Measurements from ENCODE around the gene COA4. TPM values are rescaled to one million over a fixed set of nuclear protein-coding genes. Genes with fewer than 3 reads are reported as not detected.

The COA4 gene
- total RNA-seq, result 113 and 147 TPM in 2 replicates
- 106 and 114 TPM in 2 replicates for polyA plus RNA-seq

GRCh38 chr11:73876424-73877310 lies at the start of gene COA4, which contains the start of gene PAAF1:
TSS of gene COA4 (minus strand) at chr11:73876846. CDS start at chr11:73873378, 3,468 bp downstream.
TSS of gene PAAF1 (plus strand) at chr11:73876999. CDS start at chr11:73877022, 23 bp downstream.
- no peak for TF ChIP-seq CTCF (IDR thresholded peaks at IDR 0.05; ENCODE audit: low read depth, low read length)
- peak within 1 kb of the TSS; percentile 48 for H3K4me3 ChIP-seq
- peak; percentile 97 for DNase-seq (ENCODE audit: low read depth in 1 of 2, low spot score in 1 of 2)

GRCh38 chr11:73921180-73921579 lies 44.5 kb upstream of the COA4 start:
- no peaks in the 10 kb centered on the region for H3K27me3 ChIP-seq
- no peaks in the 10 kb centered on the region for H3K4me1 ChIP-seq (ENCODE audit: low read depth)
- no peak overlapping the region for H3K27ac ChIP-seq
- H3K36me3 ChIP-seq, result peaks cover 36% of the 10 kb centered on the region
- no peak overlapping the region for H3K4me3 ChIP-seq
- TF ChIP-seq CTCF (IDR thresholded peaks at IDR 0.05; ENCODE audit: low read depth, low read length), result no peak
- DNase-seq (ENCODE audit: low read depth in 1 of 2, low spot score in 1 of 2), result no peak
- H3K9me3 ChIP-seq (ENCODE audit: low read depth), result no peaks in the 10 kb centered on the region

More at GRCh38 chr11:73876424-73877310, at the start of gene COA4, which contains the start of gene PAAF1:
- Histone ChIP-seq H3K27ac (peak within 1 kb of the TSS; percentile 94), H3K36me3 (peaks cover 13% of the 10 kb centered on the region), H3K27me3 (no peaks in the 10 kb centered on the region), H3K9me3 (ENCODE audit: low read depth) (no peaks in the 10 kb centered on the region), H3K4me1 (ENCODE audit: low read depth) (peaks cover 5% of the 10 kb centered on the region)

- Histone ChIP-seq H3K4me1 (ENCODE audit: low read depth) (no peaks in the 10 kb centered on the region), H3K4me3 (no peak overlapping the region), H3K9me3 (ENCODE audit: low read depth) (no peaks in the 10 kb centered on the region), H3K27me3 (no peaks in the 10 kb centered on the region), H3K36me3 (peaks cover 46% of the 10 kb centered on the region), H3K27ac (no peak overlapping the region)
- TF ChIP-seq CTCF (IDR thresholded peaks at IDR 0.05; ENCODE audit: low read depth, low read length), result no peak
- no peak for DNase-seq (ENCODE audit: low read depth in 1 of 2, low spot score in 1 of 2)
These were observed 39.8 kb upstream of the COA4 start for GRCh38 chr11:73916435-73916834.

GRCh38 chr11:73914284-73914683 lies 37.6 kb upstream of the COA4 start:
- peaks cover 51% of the 10 kb centered on the region for H3K36me3 ChIP-seq
- no peaks in the 10 kb centered on the region for H3K9me3 ChIP-seq (ENCODE audit: low read depth)
- DNase-seq (ENCODE audit: low read depth in 1 of 2, low spot score in 1 of 2), result peak in 1 of 2 donors; percentile 2
- TF ChIP-seq CTCF (IDR thresholded peaks at IDR 0.05; ENCODE audit: low read depth, low read length), result no peak
- peak overlapping the region; percentile 61 for H3K27ac ChIP-seq
- H3K4me1 ChIP-seq (ENCODE audit: low read depth), result no peaks in the 10 kb centered on the region
- no peaks in the 10 kb centered on the region for H3K27me3 ChIP-seq
- no peak overlapping the region for H3K4me3 ChIP-seq

- Histone ChIP-seq H3K27ac (no peak overlapping the region), H3K4me1 (ENCODE audit: low read depth) (no peaks in the 10 kb centered on the region), H3K9me3 (ENCODE audit: low read depth) (no peaks in the 10 kb centered on the region), H3K27me3 (no peaks in the 10 kb centered on the region), H3K36me3 (peaks cover 45% of the 10 kb centered on the region), H3K4me3 (no peak overlapping the region)
- TF ChIP-seq CTCF (IDR thresholded peaks at IDR 0.05; ENCODE audit: low read depth, low read length), result no peak
- DNase-seq (ENCODE audit: low read depth in 1 of 2, low spot score in 1 of 2), result no peak
These were observed 36.8 kb upstream of the COA4 start for GRCh38 chr11:73913472-73913871.
